HL-60 (cell line): ENCODE results near the gene HESX1.

Experiments
- GABPA ChIP-seq: IDR thresholded peaks from 2 replicates; pipeline ENCODE4 v1.6.1; 2012; ENCODE audit warnings: low read depth
- POLR2AphosphoS5 ChIP-seq: IDR thresholded peaks from 2 replicates; pipeline ENCODE4 v1.6.1; 2012; ENCODE audit warnings: low read depth
- REST ChIP-seq: IDR thresholded peaks from 2 replicates; pipeline ENCODE4 v1.6.1; 2012; ENCODE audit warnings: low read depth; ENCODE audit not compliant: insufficient replicate concordance
- TF ChIP-seq, protein P1 (sequence below): IDR thresholded peaks from one replicate; pipeline ENCODE4 v1.5.1; 2011; ENCODE audit warnings: low read length, control low read depth, inconsistent platforms; ENCODE audit not compliant: insufficient read depth

- TF ChIP-seq, protein P1, sequence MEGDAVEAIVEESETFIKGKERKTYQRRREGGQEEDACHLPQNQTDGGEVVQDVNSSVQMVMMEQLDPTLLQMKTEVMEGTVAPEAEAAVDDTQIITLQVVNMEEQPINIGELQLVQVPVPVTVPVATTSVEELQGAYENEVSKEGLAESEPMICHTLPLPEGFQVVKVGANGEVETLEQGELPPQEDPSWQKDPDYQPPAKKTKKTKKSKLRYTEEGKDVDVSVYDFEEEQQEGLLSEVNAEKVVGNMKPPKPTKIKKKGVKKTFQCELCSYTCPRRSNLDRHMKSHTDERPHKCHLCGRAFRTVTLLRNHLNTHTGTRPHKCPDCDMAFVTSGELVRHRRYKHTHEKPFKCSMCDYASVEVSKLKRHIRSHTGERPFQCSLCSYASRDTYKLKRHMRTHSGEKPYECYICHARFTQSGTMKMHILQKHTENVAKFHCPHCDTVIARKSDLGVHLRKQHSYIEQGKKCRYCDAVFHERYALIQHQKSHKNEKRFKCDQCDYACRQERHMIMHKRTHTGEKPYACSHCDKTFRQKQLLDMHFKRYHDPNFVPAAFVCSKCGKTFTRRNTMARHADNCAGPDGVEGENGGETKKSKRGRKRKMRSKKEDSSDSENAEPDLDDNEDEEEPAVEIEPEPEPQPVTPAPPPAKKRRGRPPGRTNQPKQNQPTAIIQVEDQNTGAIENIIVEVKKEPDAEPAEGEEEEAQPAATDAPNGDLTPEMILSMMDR = no peak
- TF ChIP-seq POLR2AphosphoS5 (no peak), REST (no peak), GABPA (no peak)
Measured at GRCh38 chr3:57152151-57153143, 47.3 kb downstream of the HESX1 start.
